Hypothalamus (tissue), 51 donors: ENCODE results near the gene MYO19.
"Not testable (repeated sequence)": the region's sequence is repeated elsewhere in the genome, so short reads cannot be mapped to it uniquely, and the experiment has no call there.

Experiments used
- DNase-seq, 51 donors: peaks; one replicate each; lab custom pipeline; 2025; lab: John Stamatoyannopoulos, UW

MYO19 gene

DNA sequence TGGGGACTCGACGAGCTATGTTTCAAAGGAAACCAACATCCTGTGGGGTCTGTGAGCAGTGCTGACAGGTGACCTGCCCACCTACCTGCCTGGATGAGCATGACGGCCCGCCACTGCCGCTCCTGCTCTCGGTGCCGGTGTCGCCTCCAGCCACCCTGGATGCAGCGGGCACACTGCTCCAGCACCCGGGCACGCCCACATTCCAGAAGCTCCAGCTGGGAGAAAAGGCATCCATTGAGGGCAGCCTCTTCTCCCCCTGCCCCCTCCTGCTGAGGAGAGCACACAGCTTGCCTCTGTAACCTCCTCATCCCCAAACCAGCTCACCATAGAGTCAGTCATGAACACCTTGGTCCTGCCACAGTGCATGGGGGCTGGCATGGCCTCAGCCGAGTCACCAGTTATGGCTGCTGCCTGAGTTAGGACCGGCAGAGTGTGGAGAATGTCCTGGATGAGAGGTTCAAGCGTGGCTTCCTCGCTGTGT, 33.9 kb downstream of the MYO19 start:
- no peak for DNase-seq

DNA sequence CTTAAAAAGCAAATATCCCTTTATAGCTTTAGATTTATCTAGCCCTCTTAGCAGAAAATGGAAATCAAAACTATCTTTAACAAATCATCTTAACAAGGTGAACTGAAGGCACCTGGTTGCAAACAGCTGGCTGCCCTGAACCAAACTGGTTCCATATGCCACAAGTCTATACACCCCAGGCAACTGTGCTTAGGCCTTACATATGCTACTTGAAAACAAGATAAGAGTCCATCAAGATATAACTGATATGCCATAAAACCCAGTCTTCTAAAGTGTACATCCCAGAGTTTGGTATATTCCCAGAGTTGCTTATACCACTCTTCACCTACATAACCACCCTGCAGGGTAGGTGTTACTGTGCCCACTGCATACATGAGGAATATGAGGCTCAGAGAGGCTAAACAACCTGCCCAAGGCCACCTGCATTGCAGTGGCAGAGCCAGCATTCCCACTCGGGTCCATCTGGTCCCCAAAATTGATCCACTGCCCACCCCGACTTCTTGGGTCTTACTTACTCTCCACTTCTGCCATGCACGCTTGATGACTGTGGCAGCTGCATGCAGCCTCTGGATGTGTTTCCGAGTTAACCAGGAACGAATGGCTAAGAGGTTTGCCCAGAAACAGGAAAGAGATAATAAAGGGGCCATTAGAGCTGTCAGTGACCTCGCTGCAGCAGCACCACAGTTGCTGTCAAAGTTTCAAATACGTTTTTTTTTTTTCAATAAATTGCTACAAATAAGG, 35.9 kb downstream of the MYO19 start:
- no peak for DNase-seq

DNA sequence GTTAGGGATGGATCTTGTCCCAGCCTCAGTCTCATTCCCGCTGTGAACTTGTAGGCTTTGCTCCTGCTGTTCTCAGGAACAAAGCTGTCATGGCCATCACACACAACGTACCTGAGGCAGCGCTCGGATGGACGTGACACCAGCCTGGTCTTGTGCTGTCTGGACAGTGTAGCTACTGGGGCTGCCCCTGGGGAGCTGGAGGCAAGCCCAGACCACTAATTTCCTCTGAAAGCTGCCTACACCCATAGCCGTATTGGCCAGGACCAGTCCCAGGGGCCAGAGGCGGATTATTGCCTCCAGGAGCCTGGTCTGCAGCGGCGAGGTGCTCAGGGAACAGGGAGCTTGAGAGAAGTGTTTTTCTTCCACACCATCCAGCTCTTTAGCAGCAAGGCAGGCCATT, 36.5 kb downstream of the MYO19 start:
- no peak for DNase-seq

DNA sequence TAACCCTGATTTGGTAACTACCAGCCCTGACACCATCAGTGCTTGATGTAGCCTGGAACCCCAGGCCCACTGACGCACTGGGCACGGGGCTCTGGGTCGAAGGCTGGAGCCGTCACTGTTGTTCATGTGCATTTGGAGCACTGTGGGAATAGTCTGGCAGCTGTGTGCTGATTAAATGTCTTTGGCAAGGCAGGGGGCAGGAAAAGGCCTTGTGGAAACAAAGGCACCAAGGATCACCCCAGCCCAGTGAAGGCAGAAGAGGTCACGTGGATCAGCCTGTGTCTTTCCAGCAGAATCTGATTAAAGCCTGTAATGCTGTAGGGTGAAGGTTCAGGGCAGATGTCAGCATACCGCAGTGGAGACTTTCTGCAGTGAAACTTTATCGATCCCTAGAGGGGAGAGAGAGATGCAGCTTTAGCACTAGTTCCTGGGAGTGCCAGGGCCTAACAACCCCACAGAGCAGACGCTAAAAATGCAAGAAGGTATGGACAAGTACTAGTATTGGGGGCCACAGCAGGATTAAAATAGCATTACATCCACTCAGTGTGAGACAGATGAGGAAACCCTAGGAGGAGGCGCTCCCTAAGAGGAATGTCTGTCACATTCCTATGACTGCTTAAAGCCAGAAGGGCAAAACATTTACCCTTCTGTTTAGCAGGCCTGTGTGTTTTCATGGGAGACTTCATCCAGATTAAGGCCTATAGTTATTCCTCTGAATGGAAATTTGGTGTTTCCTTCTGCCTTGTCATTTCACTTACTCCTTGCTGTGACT, 38.5 kb downstream of the MYO19 start:
- DNase-seq = peak in 22 of 51 donors; percentile 3 to 66 (median 28)

DNA sequence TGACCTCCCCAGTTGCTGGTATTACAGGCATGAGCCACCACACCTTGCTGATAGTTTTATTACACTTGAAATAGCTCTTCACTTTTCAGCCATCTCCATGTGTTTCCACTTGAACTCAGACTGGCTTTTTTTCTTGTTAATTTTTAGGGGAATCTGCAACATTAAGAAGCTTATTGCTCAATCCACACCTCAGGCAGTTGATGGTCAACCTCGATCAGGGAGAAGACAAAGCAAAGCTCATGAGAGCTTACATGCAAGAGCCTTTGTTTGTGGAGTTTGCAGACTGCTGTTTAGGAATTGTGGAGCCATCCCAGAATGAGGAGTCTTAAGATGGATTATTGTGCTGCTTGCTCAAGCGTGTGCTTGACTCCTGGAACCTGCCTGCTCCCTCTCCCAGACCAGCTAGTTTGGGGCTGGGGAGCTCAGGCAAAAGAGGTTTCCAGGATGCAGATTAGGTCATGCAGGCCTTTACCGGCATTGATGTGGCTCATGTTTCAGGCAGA, 39.5 kb downstream of the MYO19 start:
- DNase-seq = no peak

DNA sequence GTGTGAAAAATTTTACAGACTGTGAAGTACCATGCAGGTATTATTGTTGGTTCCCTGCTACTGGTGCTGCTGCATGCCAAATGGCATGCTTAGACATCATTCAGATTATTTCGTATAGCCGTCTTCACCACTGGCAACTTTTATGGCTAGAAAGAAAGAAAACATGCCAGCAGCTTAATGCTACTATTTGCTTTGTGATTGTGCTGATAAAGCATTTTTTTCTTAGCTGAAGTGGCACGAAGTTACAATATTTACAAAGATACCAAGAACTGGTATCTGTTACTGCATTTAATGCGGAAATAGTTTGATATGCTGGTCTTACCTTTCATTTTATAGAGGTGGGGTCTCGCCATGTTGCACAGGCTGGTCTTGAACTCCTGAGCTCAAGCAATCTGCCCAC, 40.0 kb downstream of the MYO19 start:
- no peak for DNase-seq

DNA sequence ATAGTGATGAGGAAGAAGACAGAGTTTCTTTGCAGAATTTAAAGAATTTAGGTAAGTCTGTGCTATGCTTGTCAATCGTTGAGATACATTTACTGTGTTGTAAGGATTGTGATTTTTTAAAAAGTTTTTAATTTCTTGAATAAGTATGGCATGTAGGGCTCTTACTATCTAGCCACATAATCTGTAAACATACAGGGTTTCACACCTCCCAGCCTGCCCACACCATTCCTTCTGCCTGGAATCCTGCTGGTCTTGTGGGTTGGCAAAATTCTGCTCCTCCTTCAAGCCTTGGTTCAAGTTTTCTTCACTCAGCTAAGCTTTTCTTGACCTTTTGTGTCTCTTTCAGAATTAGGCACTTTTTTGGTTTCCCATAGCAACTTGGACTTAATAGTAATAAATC, 40.7 kb downstream of the MYO19 start:
- DNase-seq = no peak

DNA sequence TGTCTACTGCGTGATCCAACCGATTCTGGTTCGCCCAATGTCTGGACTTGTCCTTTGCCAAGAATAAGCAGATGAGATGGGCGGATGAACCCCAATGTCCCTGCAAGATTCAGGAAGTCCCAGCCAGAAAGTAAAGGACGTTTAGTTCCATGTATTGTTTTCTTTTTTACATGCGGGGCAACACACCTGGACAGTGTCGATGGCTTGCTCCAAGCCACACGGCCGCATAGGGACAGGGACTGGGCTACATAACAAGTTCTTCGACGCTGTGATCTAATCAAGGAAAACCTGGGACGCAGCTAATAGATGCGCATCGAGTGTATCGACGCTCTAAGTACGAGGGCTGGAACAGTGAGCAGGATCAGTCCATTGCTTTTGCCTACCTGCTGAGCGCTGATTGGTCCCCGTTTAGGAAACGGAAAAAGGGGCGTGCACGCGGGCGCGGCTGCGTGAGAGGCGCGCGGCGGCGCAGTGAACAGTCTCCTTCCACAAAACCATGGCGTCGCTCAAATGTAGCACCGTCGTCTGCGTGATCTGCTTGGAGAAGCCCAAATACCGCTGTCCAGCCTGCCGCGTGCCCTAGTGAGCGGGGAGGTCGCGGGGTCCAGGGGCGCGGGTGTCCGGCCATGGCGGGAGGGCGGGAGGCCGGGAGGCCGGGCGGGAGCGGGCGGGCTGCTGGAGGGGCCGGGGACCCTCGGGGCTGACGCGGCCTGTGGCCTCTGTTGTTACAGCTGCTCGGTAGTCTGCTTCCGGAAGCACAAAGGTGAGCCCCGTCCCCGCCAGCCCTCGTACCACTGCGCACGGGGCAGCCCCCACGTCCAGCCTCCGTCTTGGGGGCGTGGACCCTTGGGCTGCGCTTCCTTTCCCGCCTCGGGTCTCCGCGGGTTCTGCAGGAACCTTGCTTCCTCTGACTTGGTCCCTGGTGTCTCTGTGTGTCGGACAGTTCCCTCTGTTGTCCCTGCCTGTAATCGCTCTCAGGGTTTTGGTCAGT, 48.2 kb downstream of the MYO19 start, which contains the start of gene ZNHIT3:
ZNHIT3 (plus strand) TSS at position 478 of the 991 bp plus-strand sequence; CDS start at position 497, 19 bp downstream.
- peak; percentile 17 to 93 (median 82) for DNase-seq

DNA sequence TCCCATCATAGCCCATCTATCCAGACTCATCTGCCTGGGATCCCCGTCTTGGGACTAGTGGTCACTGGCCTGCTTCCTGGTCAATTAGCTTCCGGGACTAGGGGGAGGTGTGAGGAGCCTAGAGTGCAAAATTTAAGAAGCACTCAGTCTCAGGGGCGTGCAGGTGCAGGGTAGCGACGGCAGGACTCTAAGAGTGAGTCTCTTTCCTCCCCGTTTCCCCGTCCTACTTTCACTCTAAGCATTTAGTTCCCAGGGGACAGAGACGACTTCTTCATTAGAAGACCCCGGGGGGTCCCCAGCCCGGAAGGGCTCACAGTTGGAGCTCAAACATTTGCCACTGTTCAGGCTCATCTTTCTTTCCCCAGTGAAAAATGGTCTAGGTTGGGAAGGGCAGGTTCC, 48.9 kb downstream of the MYO19 start:
- DNase-seq = no peak

DNA sequence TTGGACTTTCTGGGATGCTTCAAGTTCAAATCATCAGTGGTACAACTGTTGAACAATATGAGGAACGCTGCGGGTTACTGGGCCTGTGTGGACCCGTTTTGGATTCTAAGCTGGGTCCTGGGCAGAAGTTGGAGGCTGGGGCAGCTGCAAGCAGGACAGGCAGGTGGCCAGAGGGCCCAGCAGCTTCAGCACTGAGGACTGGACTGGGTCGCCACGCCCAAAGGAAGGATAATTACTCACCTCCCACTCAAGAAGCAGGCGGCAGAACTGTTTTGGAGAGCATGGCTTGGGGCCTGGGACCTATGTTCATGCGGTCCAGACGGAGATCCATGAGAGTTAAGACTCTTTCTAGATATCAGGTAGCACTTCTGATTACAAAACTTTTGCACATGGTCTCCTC, 49.6 kb downstream of the MYO19 start:
- DNase-seq = no peak

DNA sequence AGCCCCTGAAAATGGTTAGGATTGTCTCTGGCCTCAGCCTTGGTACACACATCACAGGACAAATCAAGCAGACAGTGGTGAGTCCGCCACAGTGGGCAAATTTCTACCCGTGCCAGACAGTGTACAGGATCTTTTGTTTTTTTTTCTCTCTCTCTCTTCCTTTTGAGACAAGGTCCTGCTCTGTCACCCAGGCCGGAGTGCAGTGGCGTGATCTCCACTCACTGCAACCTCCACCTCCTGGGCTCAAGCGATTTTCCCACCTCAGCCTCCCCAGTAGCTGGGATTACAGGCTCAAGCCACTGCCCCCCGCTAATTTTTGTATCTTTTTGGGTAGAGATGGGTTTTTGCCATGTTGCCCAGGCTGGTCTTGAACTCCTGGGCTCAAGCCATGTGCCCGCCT, 50.6 kb downstream of the MYO19 start:
- not testable (repeated sequence) for DNase-seq

DNA sequence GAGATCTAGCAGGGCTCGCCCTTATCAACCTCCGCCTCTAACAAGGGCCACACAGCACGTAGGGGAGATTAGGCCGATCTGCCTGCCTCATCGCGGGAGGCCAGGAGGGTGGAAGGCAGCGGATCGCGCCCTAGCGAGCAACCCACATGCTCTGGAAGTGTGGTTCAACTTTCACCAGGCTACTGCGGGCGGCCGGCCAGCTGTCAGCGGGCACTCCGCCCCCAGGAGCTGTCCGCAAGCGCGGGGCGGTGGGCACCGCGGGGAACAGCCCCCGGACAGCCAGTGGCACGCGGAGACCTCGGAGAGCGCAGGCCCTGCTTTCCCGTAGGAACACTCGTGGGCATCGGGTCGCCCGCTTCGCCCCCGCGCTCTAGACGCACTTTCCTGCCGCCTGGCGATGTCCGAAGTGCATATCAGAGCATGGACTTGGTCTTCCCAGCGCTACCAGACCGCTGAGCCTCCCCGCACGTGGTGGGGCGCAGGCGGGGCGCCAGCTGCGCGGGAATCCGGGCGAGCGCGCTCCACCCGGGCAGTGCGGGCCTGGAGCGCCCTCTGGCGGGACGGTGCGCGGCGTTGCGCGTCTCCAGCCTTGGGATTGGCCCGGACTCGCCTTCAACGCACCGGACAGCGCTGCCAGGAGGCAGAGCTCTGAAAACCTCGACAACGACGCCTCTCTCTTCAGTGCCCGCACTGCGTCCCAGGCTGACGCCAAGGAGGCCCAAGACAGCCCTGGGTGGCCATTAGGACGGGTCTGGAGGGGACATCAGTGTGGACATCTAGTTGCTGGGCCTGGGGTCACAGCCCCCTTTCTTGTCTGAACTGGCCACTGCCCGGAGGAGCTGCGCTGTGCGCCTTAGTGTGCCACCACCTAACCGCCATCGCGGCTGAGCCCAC, 51.8 kb downstream of the MYO19 start:
- DNase-seq = peak in 50 of 51 donors; percentile 16 to 90 (median 68)

DNA sequence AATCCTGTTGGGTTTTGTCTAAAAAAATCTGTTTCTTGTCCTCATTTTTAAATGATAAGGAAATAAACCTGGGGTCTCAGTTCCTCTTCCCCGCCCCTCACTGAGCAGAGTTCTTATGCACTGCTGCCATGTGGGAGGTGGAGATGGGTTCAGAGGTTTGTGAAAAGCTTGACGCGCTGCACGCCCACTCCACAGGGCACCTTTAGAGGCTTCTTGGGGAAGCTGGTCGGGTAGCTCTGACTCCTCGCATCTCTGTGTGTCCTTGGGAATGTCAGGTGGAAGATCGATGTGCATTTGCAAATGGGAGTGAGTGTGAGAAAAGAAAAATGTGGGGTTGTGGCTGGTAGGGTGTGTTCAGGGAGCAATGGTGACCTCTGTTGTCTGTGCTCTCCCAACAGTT, 52.8 kb downstream of the MYO19 start:
- no peak for DNase-seq

DNA sequence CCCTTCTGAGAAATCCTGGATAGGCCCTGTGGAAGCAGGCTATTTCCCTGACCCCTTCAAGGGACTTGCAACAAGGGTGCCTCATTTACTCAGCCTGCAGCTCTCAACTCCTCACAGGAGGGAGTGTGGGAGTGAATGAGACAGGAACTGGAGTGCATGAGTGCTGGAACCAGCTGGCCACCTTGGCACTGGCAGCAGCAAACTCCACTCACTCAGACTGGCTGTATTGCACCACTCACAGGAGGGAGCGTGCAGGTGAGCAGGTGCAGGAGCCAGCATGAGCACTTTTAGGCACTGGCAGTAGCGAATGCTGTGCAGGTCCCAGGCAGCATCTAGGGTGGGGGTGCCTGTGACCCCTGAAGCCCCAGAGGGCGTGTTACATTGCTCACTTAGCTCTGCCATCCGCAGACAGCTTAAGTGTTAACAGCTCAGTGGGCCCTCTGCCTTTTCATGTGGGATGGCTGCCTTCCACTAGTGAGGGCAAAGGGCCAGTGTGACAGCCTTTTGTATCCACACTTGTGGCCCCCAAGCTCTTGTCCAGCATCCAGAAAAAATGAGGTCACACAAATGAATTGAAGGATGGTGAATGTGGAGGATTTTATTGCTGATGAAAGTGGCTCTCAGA, 59.2 kb downstream of the MYO19 start:
- peak in 25 of 51 donors; percentile 2 to 50 (median 28) for DNase-seq

DNA sequence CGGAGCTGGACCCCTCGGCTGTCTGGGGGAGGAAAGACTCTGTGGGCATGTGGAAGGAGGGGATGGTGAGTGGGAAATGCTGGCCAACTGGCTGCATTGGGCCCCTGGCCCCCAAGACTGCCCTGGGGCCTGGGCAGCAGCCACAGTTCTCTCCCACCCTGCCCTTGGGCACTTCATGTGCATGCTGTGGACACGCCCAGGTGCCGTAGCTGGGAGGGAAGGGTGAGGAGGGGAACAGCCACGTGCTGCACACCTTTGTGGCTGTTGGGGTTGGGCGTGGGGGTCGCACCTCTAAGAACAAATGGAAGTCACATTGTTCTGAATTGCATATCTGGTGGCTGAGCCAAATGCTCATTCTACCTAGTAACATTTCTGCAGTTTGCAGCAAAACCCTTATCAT, 60.1 kb downstream of the MYO19 start:
- DNase-seq = no peak

DNA sequence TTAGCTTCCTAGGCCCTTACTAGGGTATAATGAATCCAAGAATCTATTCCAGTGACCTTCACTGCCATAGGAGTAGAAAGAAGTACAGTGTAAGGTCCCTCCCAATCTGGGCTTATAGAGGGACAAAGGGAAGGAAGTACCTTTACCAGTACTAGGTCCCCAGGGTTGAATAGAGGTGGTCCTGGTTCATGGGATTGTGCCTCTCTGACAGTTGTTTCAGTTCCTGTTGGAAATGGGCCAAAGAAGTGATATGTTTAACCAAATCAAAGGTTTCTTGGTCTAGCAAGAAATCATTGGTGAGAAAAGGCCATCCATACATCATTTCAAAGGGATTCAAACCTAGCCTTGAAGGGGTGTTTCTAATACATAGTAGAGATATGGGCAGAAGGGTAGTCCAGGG, 64.2 kb downstream of the MYO19 start:
- no peak for DNase-seq

DNA sequence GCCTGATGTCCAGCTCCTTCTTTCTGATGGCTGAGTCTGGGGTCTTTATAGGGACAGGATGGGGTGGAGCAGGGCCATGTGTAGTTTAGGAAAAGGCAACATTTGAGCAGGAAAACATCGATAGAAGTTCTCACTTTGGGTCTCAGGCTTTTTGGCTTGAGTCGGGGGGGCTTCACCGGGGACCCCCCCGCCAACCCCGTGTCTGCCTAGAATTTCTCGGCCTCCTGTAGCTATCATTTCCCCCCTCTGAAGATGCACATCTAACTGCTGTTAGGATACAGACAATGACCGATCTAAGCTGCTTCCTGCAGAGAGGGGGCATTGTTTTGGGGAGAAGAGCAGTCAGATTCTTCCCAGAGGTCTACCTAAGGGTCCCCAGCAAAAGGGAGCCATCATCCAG, 64.9 kb downstream of the MYO19 start:
- DNase-seq = no peak

DNA sequence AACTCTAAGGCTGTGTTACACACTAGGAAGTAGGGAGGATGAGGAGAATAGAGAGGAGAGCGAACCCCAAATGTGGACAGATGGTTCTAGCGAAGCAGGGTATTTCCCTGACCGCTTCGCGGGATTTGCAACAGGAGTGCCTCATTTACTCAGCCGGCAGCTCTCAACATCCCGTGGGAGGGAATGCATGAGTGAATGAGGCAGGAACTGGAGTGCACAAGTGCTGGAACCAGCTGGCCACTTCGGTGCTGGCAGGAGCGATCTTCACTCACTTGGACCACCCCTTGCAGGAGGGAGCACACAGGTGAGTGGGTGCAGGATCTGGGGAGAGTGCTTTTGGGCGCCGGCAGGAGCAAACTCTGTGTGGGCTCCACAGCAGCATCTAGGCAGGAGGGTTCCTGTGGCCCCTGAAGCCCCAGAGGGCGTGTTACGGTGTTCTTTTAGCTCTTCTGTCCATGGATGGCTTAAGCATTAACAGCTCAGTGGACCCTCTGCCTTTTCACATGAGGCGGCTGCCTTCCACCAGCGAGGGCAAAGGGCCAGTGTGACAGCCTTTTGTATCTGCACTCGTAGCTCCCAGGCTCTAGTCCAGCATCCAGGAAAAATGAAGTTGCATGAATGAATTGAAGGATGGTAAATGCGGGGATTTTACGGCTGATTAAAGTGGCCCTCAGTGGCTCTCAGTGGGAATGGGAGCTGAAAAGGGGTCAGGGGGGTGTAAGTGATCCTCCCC, 65.6 kb downstream of the MYO19 start:
- DNase-seq = peak in 1 of 51 donors; percentile 24
